Ovary (tissue), 3 donors: ENCODE data around the gene ADGRV1.

Experiments
- EP300 ChIP-seq: sonication (generic); formaldehyde crosslinking; IDR thresholded peaks from one replicate; pipeline ENCODE4 v1.6.1; 2017; ENCODE audit warnings: antibody characterized with exemption
- POLR2A ChIP-seq: fragments of 450-650 bp; IDR thresholded peaks from one replicate; pipeline ENCODE4 v1.6.1; 2017; ENCODE audit warnings: antibody characterized with exemption, mild to moderate bottlenecking, moderate library complexity
- TF ChIP-seq, protein P1 (sequence below), 3 donors: fragments of 450-650 bp in 2 of 3; fragments of 200-600 bp in 1 of 3; IDR thresholded peaks; one replicate each; pipeline versions ENCODE4 v1.5.1 to v1.8.0; 2016 to 2022; ENCODE audit warnings: antibody characterized with exemption in 3 of 3, mild to moderate bottlenecking in 1 of 3
- donor health status: DM: no; HTN: no; CAD: no.

DNA sequence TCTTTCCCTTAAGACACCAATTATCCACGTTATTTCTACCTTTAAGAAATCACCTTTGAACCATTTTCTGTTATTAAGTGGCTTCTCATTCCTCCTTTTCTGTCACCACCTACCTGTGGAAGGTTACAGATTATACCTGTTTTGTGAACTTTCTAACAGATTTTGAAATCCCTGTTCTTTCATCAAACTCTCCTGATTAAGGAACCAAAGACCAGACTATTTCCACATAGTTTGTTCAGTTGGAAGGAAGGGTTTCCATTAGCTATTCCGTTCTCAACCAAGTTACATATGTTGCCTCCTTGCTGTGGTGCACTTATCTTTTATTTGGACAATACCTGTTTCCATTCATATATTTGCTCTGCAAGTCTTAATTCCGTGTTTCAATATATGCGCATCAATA lies 343.6 kb downstream of the ADGRV1 start:
- TF ChIP-seq, protein P1, sequence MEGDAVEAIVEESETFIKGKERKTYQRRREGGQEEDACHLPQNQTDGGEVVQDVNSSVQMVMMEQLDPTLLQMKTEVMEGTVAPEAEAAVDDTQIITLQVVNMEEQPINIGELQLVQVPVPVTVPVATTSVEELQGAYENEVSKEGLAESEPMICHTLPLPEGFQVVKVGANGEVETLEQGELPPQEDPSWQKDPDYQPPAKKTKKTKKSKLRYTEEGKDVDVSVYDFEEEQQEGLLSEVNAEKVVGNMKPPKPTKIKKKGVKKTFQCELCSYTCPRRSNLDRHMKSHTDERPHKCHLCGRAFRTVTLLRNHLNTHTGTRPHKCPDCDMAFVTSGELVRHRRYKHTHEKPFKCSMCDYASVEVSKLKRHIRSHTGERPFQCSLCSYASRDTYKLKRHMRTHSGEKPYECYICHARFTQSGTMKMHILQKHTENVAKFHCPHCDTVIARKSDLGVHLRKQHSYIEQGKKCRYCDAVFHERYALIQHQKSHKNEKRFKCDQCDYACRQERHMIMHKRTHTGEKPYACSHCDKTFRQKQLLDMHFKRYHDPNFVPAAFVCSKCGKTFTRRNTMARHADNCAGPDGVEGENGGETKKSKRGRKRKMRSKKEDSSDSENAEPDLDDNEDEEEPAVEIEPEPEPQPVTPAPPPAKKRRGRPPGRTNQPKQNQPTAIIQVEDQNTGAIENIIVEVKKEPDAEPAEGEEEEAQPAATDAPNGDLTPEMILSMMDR (IDR thresholded peaks at IDR 0.05): no peak
- TF ChIP-seq POLR2A (no peak), EP300 (no peak)
